Tibial nerve (tissue), 4 donors: ENCODE measurements around the gene ATP4A.

ENCODE experiments used
- EP300 ChIP-seq, 2 donors: sonication (generic); formaldehyde crosslinking; IDR thresholded peaks; one replicate each; pipeline ENCODE4 v1.6.1; 2017; ENCODE audit warnings: antibody characterized with exemption in 2 of 2, mild to moderate bottlenecking in 1 of 2
- POLR2A ChIP-seq, 2 donors: fragments of 450-650 bp; IDR thresholded peaks; one replicate each; pipeline ENCODE4 v1.6.1; 2017; ENCODE audit warnings: antibody characterized with exemption in 2 of 2, mild to moderate bottlenecking in 2 of 2, moderate library complexity in 2 of 2
- TF ChIP-seq, protein P1 (sequence below), 5 experiments: fragments of 200-600 bp in 3 of 5; fragments of 450-650 bp in 2 of 5; sonication (generic) in 3 of 5; IDR thresholded peaks; one replicate each; pipeline ENCODE4 v1.5.1; 2016 to 2019; ENCODE audit warnings: antibody characterized with exemption in 5 of 5, mild to moderate bottlenecking in 3 of 5, moderate library complexity in 2 of 5

DNA sequence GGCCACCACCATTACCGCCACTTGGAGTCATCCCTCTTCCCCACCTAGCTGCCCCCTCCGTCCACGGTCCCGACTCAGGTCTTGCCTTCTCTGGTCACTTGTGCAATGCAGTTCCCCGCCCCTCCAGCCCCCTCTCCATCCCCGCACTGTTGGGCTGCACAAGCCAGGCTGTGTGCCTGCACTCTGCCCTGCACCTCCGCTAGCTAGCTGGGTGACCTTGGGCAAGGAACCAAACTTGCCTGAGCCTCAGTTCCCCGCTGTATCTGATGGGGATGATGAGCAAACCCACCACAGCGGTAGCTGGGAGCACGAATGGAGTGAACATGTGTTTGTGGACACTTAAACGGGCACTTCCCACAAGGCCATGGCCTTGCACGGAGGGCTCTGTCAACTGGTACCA is 23.6 kb downstream of the ATP4A start:
- TF ChIP-seq, protein P1, sequence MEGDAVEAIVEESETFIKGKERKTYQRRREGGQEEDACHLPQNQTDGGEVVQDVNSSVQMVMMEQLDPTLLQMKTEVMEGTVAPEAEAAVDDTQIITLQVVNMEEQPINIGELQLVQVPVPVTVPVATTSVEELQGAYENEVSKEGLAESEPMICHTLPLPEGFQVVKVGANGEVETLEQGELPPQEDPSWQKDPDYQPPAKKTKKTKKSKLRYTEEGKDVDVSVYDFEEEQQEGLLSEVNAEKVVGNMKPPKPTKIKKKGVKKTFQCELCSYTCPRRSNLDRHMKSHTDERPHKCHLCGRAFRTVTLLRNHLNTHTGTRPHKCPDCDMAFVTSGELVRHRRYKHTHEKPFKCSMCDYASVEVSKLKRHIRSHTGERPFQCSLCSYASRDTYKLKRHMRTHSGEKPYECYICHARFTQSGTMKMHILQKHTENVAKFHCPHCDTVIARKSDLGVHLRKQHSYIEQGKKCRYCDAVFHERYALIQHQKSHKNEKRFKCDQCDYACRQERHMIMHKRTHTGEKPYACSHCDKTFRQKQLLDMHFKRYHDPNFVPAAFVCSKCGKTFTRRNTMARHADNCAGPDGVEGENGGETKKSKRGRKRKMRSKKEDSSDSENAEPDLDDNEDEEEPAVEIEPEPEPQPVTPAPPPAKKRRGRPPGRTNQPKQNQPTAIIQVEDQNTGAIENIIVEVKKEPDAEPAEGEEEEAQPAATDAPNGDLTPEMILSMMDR (IDR thresholded peaks at IDR 0.05), result no peak
- TF ChIP-seq POLR2A (IDR thresholded peaks at IDR 0.05) (no peak), EP300 (IDR thresholded peaks at IDR 0.05) (no peak)
